ENCODE results near the gene SLC2A13.
"Not testable (repeated sequence)": the region's sequence is repeated elsewhere in the genome, so short reads cannot be mapped to it uniquely, and the experiment has no call there.

Gene SLC2A13

GRCh38 chr12:39922598-39922997, 183.3 kb downstream of the SLC2A13 start:
- not testable (repeated sequence) for DNase-seq

GRCh38 chr12:39920647-39921046, 185.2 kb downstream of the SLC2A13 start:
- DNase-seq = no peak

GRCh38 chr12:39920222-39920621, 185.7 kb downstream of the SLC2A13 start:
- DNase-seq = no peak

- no peak for DNase-seq
Measured at GRCh38 chr12:39919790-39920189, 186.1 kb downstream of the SLC2A13 start.

GRCh38 chr12:39915249-39915648, 190.6 kb downstream of the SLC2A13 start:
- DNase-seq = no peak

GRCh38 chr12:39912211-39912980, 193.5 kb downstream of the SLC2A13 start:
- no peak for DNase-seq

- DNase-seq = no peak
Measured at GRCh38 chr12:39906237-39906636, 199.6 kb downstream of the SLC2A13 start.

- DNase-seq = no peak
Measured at GRCh38 chr12:39905152-39905551, 200.7 kb downstream of the SLC2A13 start.

- DNase-seq = no peak
Measured at GRCh38 chr12:39902821-39903220, 203.1 kb downstream of the SLC2A13 start.

GRCh38 chr12:39897315-39897714, 208.6 kb downstream of the SLC2A13 start:
- no peak for DNase-seq

GRCh38 chr12:39893388-39893787, 212.5 kb downstream of the SLC2A13 start:
- not testable (repeated sequence) for DNase-seq

GRCh38 chr12:39892146-39892545, 213.7 kb downstream of the SLC2A13 start:
- DNase-seq = no peak

- DNase-seq = no peak
Measured at GRCh38 chr12:39887856-39888255, 218.0 kb downstream of the SLC2A13 start.

- DNase-seq = no peak
Measured at GRCh38 chr12:39886106-39886505, 219.8 kb downstream of the SLC2A13 start.

GRCh38 chr12:39884616-39885125, 221.2 kb downstream of the SLC2A13 start:
- no peak for DNase-seq

GRCh38 chr12:39883411-39883810, 222.5 kb downstream of the SLC2A13 start:
- DNase-seq = no peak

GRCh38 chr12:39878753-39879152, 227.1 kb downstream of the SLC2A13 start:
- DNase-seq = no peak

- no peak for DNase-seq
Measured at GRCh38 chr12:39875721-39876120, 230.2 kb downstream of the SLC2A13 start.

- no peak for DNase-seq
Measured at GRCh38 chr12:39874785-39875184, 231.1 kb downstream of the SLC2A13 start.

GRCh38 chr12:39873065-39873464, 232.8 kb downstream of the SLC2A13 start:
- no peak for DNase-seq

GRCh38 chr12:39872425-39872824, 233.5 kb downstream of the SLC2A13 start:
- no peak for DNase-seq

- DNase-seq = no peak
Measured at GRCh38 chr12:39868328-39868725, 237.6 kb downstream of the SLC2A13 start.

- no peak for DNase-seq
Measured at GRCh38 chr12:39867631-39868327, 238.1 kb downstream of the SLC2A13 start.

GRCh38 chr12:39866135-39866534, 239.7 kb downstream of the SLC2A13 start:
- DNase-seq = no peak
